WTC11 (cell line): ENCODE data around the gene MYO15B. TPM values are rescaled to one million over a fixed set of nuclear protein-coding genes. Genes with fewer than 3 reads are reported as not detected.

Source experiments
- ATAC-seq: fragments of 200-7000 bp; cut with Tn5 transposase; 2 replicates; pipeline ENCODE4 v1.10.0; 2021; ENCODE audit warnings: mild to moderate bottlenecking, moderate library complexity
- CTCF ChIA-PET: fragments of 300-600 bp; sonication (Branson Sonifier 250); formaldehyde crosslinking; loops from one replicate; lab custom pipeline; 2021; ENCODE audit warnings: antibody characterized with exemption; lab: Charles Lee
- POLR2A ChIA-PET: fragments of 350-600 bp; sonication (Branson Sonifier 250); formaldehyde crosslinking; loops from one replicate; lab custom pipeline; 2021; ENCODE audit warnings: antibody characterized with exemption; lab: Charles Lee
- DNase-seq: peaks from one replicate; pipeline ENCODE4 v3.0.0; 2021; ENCODE audit warnings: low spot score
- H3K27ac Mint-ChIP-seq: 2 replicates; pipeline ENCODE4 v1.8.0; 2021; ENCODE audit warnings: mixed read lengths
- H3K27me3 Mint-ChIP-seq: 2 replicates; pipeline ENCODE4 v1.8.0; 2021; ENCODE audit warnings: low read depth, mild to moderate bottlenecking, moderate library complexity, mixed read lengths
- H3K36me3 Mint-ChIP-seq: 2 replicates; pipeline ENCODE4 v1.8.0; 2021; ENCODE audit warnings: mixed read lengths
- H3K4me1 Mint-ChIP-seq: 2 replicates; pipeline ENCODE4 v1.8.0; 2022; ENCODE audit warnings: mixed read lengths
- H3K4me3 Mint-ChIP-seq: 2 replicates; pipeline ENCODE4 v1.8.0; 2021; ENCODE audit warnings: mild to moderate bottlenecking, moderate library complexity, mixed read lengths
- H3K9me3 Mint-ChIP-seq: 2 replicates; pipeline ENCODE4 v1.8.0; 2021; ENCODE audit warnings: mixed read lengths
- AR ChIP-seq: fragments of 250-450 bp; sonication (Bioruptor Pico); IDR thresholded peaks from 2 replicates; pipeline ENCODE4 v1.9.0; 2021; ENCODE audit warnings: mild to moderate bottlenecking
- ATF3 ChIP-seq: sonication (generic); formaldehyde crosslinking; conservative IDR thresholded peaks from 2 replicates; pipeline ENCODE4 v1.8.1; 2022; ENCODE audit warnings: mild to moderate bottlenecking, missing genetic modification reagents
- CBFB ChIP-seq: sonication (generic); formaldehyde crosslinking; IDR thresholded peaks from 2 replicates; pipeline ENCODE4 v1.8.1; 2022; ENCODE audit warnings: mild to moderate bottlenecking, low read depth, missing genetic modification reagents
- CTCF ChIP-seq: fragments of 200-600 bp; IDR thresholded peaks from 2 replicates; pipeline ENCODE4 v1.8.0; 2022; ENCODE audit warnings: antibody characterized with exemption
- EMX1 ChIP-seq: fragments of 250-450 bp; sonication (Bioruptor Pico); IDR thresholded peaks from 2 replicates; pipeline ENCODE4 v1.8.0; 2021; ENCODE audit warnings: mild to moderate bottlenecking
- ETV6 ChIP-seq: sonication (generic); formaldehyde crosslinking; IDR thresholded peaks from 2 replicates; pipeline ENCODE4 v1.8.1; 2022; ENCODE audit warnings: mild to moderate bottlenecking, missing genetic modification reagents
- FOXJ3 ChIP-seq: sonication (generic); formaldehyde crosslinking; IDR thresholded peaks from 2 replicates; pipeline ENCODE4 v1.9.0; 2021; ENCODE audit warnings: missing genetic modification reagents, mild to moderate bottlenecking, borderline replicate concordance
- FOXP1 ChIP-seq: sonication (generic); formaldehyde crosslinking; IDR thresholded peaks from 2 replicates; pipeline ENCODE4 v1.8.0; 2022; ENCODE audit warnings: missing genetic modification reagents, mild to moderate bottlenecking, moderate library complexity, borderline replicate concordance
- GRHL2 ChIP-seq: fragments of 250-450 bp; sonication (Bioruptor Pico); IDR thresholded peaks from 2 replicates; pipeline ENCODE4 v1.8.0; 2022; ENCODE audit warnings: mild to moderate bottlenecking, moderate library complexity; ENCODE audit not compliant: insufficient replicate concordance, severe bottlenecking
- HMGXB4 ChIP-seq: sonication (generic); formaldehyde crosslinking; IDR thresholded peaks from 2 replicates; pipeline ENCODE4 v1.8.1; 2023; ENCODE audit warnings: mild to moderate bottlenecking, moderate library complexity, missing genetic modification reagents
- IRF2 ChIP-seq: sonication (generic); formaldehyde crosslinking; IDR thresholded peaks from 2 replicates; pipeline ENCODE4 v1.8.0; 2022; ENCODE audit warnings: low read depth, missing genetic modification reagents, borderline replicate concordance
- JAZF1 ChIP-seq: fragments of 250-450 bp; sonication (Bioruptor Pico); IDR thresholded peaks from 2 replicates; pipeline ENCODE4 v1.9.0; 2021; ENCODE audit warnings: moderate library complexity, mild to moderate bottlenecking, inconsistent platforms
- MLX ChIP-seq: sonication (generic); formaldehyde crosslinking; IDR thresholded peaks from 2 replicates; pipeline ENCODE4 v1.8.1; 2023; ENCODE audit warnings: mild to moderate bottlenecking, missing genetic modification reagents, moderate library complexity
- MXD4 ChIP-seq: fragments of 250-450 bp; sonication (Bioruptor Pico); IDR thresholded peaks from 2 replicates; pipeline ENCODE4 v1.8.0; 2021; ENCODE audit warnings: mild to moderate bottlenecking, moderate library complexity, borderline replicate concordance
- NR2C2 ChIP-seq: sonication (generic); formaldehyde crosslinking; IDR thresholded peaks from 2 replicates; pipeline ENCODE4 v1.8.0; 2022; ENCODE audit warnings: mild to moderate bottlenecking, missing genetic modification reagents
- OVOL2 ChIP-seq: fragments of 250-450 bp; sonication (Bioruptor Pico); IDR thresholded peaks from 2 replicates; pipeline ENCODE4 v1.9.0; 2021; ENCODE audit warnings: mild to moderate bottlenecking, borderline replicate concordance
- PRRX2 ChIP-seq: fragments of 250-450 bp; sonication (Bioruptor Pico); IDR thresholded peaks from 2 replicates; pipeline ENCODE4 v1.8.0; 2021; ENCODE audit warnings: mild to moderate bottlenecking
- RELA ChIP-seq: sonication (generic); formaldehyde crosslinking; IDR thresholded peaks from 2 replicates; pipeline ENCODE4 v1.8.1; 2022; ENCODE audit warnings: missing genetic modification reagents, mild to moderate bottlenecking, borderline replicate concordance
- SMAD4 ChIP-seq: sonication (generic); formaldehyde crosslinking; IDR thresholded peaks from 2 replicates; pipeline ENCODE4 v1.8.0; 2022; ENCODE audit warnings: mild to moderate bottlenecking, missing genetic modification reagents
- SOX15 ChIP-seq: fragments of 250-450 bp; sonication (Bioruptor Pico); IDR thresholded peaks from 2 replicates; pipeline ENCODE4 v1.9.0; 2021; ENCODE audit warnings: mild to moderate bottlenecking
- TEAD1 ChIP-seq: sonication (generic); formaldehyde crosslinking; IDR thresholded peaks from 2 replicates; pipeline ENCODE4 v1.8.0; 2022; ENCODE audit warnings: mild to moderate bottlenecking, missing genetic modification reagents
- USF1 ChIP-seq: sonication (generic); formaldehyde crosslinking; IDR thresholded peaks from 2 replicates; pipeline ENCODE4 v1.8.0; 2022; ENCODE audit warnings: mild to moderate bottlenecking, missing genetic modification reagents
- ZMAT4 ChIP-seq: fragments of 250-450 bp; sonication (Bioruptor Pico); IDR thresholded peaks from 2 replicates; pipeline ENCODE4 v1.9.0; 2021; ENCODE audit warnings: mild to moderate bottlenecking
- ZNF263 ChIP-seq: sonication (generic); formaldehyde crosslinking; IDR thresholded peaks from 2 replicates; pipeline ENCODE4 v1.8.1; 2022; ENCODE audit warnings: low read depth, mild to moderate bottlenecking, moderate library complexity, missing genetic modification reagents
- ZNF281 ChIP-seq: sonication (generic); formaldehyde crosslinking; IDR thresholded peaks from 2 replicates; pipeline ENCODE4 v1.8.0; 2023; ENCODE audit warnings: mild to moderate bottlenecking, missing genetic modification reagents
- ZNF671 ChIP-seq: fragments of 250-450 bp; sonication (Bioruptor Pico); IDR thresholded peaks from 2 replicates; pipeline ENCODE4 v1.8.0; 2021; ENCODE audit warnings: mild to moderate bottlenecking
- total RNA-seq: library from RNA; stranded (reverse); gene quantifications from 3 replicates; pipeline ENCODE4 v1.2.3, GENCODE V29; 2021

The MYO15B gene
- total RNA-seq, 1 experiment from 2014 or later, result 35.6 TPM

- CTCF ChIA-PET, result interaction anchor here (1.0 to 19.0 kb wide), 12 partner anchors 8 to 213 kb away, joined by 3 to 304 read pairs (median 7); partner anchors contain the start of genes GALK1 and SMIM5
- no peaks in the 10 kb centered on the region for H3K27me3 Mint-ChIP-seq
- TF ChIP-seq GRHL2 (CRISPR knock-in tag) (no peak), SOX15 (CRISPR knock-in tag) (no peak), MLX (CRISPR knock-in tag) (no peak), ZNF263 (no peak), TEAD1 (CRISPR knock-in tag) (no peak), ZMAT4 (CRISPR knock-in tag) (no peak), NR2C2 (CRISPR knock-in tag) (no peak), MXD4 (CRISPR knock-in tag) (no peak), RELA (CRISPR knock-in tag) (no peak), USF1 (no peak)
- TF ChIP-seq, all 79 proteins: peak for 0
- POLR2A ChIA-PET, result no interaction called here
- ATAC-seq (no peak), DNase-seq (no peak)
- Mint-ChIP-seq H3K4me1 (no peaks in the 10 kb centered on the region), H3K4me3 (no peak overlapping the region), H3K27ac (no peak overlapping the region), H3K36me3 (no peaks in the 10 kb centered on the region), H3K9me3 (no peaks in the 10 kb centered on the region)
Measured at GRCh38 chr17:75617218-75617617, 29.6 kb downstream of the MYO15B start.

- Mint-ChIP-seq H3K27me3 (no peaks in the 10 kb centered on the region), H3K4me3 (no peak overlapping the region), H3K4me1 (no peaks in the 10 kb centered on the region), H3K9me3 (no peaks in the 10 kb centered on the region), H3K36me3 (no peaks in the 10 kb centered on the region), H3K27ac (no peak overlapping the region)
- no peak for ATAC-seq
- CTCF ChIA-PET, result interaction anchor here (1.0 to 19.0 kb wide), 8 partner anchors 8 to 212 kb away, joined by 3 to 304 read pairs (median 8); partner anchors contain the start of genes GALK1 and SMIM5
- POLR2A ChIA-PET, result no interaction called here
- DNase-seq, result no peak
- TF ChIP-seq ATF3 (no peak), CTCF (no peak), SMAD4 (CRISPR knock-in tag) (no peak), CBFB (CRISPR knock-in tag) (no peak), AR (no peak), FOXJ3 (CRISPR knock-in tag) (no peak), HMGXB4 (CRISPR knock-in tag) (no peak), PRRX2 (CRISPR knock-in tag) (no peak), ETV6 (no peak), JAZF1 (CRISPR knock-in tag) (no peak), GRHL2 (CRISPR knock-in tag) (no peak), IRF2 (no peak), FOXP1 (CRISPR knock-in tag) (no peak), ZNF671 (CRISPR knock-in tag) (no peak), ZNF281 (CRISPR knock-in tag) (no peak), OVOL2 (no peak), EMX1 (CRISPR knock-in tag) (no peak)
Measured at GRCh38 chr17:75617675-75618074, 30.1 kb downstream of the MYO15B start.
